ENCODE results near the gene GCFC2.

- TF ChIP-seq EZH2 (conservative IDR thresholded peaks at IDR 0.05; ENCODE audit: low read depth, low read length) = no peak
- TF ChIP-seq SRSF9 (IDR thresholded peaks at IDR 0.05; ENCODE audit: borderline replicate concordance, insufficient read depth, low read depth, low read length, poor library complexity, severe bottlenecking) = no peak
- no peak for TF ChIP-seq ATF7 (IDR thresholded peaks at IDR 0.05)
- TF ChIP-seq ATF7 (CRISPR knock-in tag; IDR thresholded peaks at IDR 0.05) = no peak
- TF ChIP-seq CTCF (CRISPR knock-in tag; IDR thresholded peaks at IDR 0.05) = no peak
- no peak for TF ChIP-seq TRIM22 (IDR thresholded peaks at IDR 0.05)
- no peak for TF ChIP-seq ZFP36 (IDR thresholded peaks at IDR 0.05; ENCODE audit: borderline replicate concordance, low read depth, low read length, partially characterized antibody)
- no peak for TF ChIP-seq CBFB (CRISPR knock-in tag; IDR thresholded peaks at IDR 0.05)
- TF ChIP-seq ZNF121 (CRISPR knock-in tag; IDR thresholded peaks at IDR 0.05) = no peak
- TF ChIP-seq ESRRA (CRISPR knock-in tag; IDR thresholded peaks at IDR 0.05; ENCODE audit: low read depth) = no peak
Observed at GRCh38 chr2:75728614-75729419, 18.1 kb upstream of the GCFC2 start.
